Trophoblast cell (in vitro differentiated cells and primary cell): ENCODE data around the gene TMEM132E.

ENCODE experiments used
- DNase-seq, 2 donors: peaks; one replicate each; pipeline ENCODE4 v3.0.0-alpha.2; 2016
- H2AFZ ChIP-seq: 2 replicates; pipeline ENCODE4 v1.6.1; 2013; ENCODE audit warnings: low read length, moderate library complexity, mild to moderate bottlenecking; ENCODE audit not compliant: insufficient read depth, poor library complexity
- H2AK5ac ChIP-seq: 2 replicates; pipeline ENCODE4 v1.6.1; 2013; ENCODE audit warnings: mild to moderate bottlenecking, low read length
- H2BK120ac ChIP-seq: 2 replicates; pipeline ENCODE4 v1.6.1; 2013; ENCODE audit warnings: low read length, mild to moderate bottlenecking, moderate library complexity; ENCODE audit not compliant: insufficient read depth, poor library complexity
- H2BK12ac ChIP-seq: 2 replicates; pipeline ENCODE4 v1.6.1; 2013; ENCODE audit warnings: mild to moderate bottlenecking, low read length, moderate library complexity
- H2BK5ac ChIP-seq: 2 replicates; pipeline ENCODE4 v1.6.1; 2013; ENCODE audit warnings: low read length, low read depth, moderate library complexity, mild to moderate bottlenecking; ENCODE audit not compliant: poor library complexity
- H3K14ac ChIP-seq: 2 replicates; pipeline ENCODE4 v1.6.1; 2013; ENCODE audit warnings: mild to moderate bottlenecking, low read length
- H3K18ac ChIP-seq: 2 replicates; pipeline ENCODE4 v1.6.1; 2013; ENCODE audit warnings: mild to moderate bottlenecking, low read length
- H3K23ac ChIP-seq: 2 replicates; pipeline ENCODE4 v1.6.1; 2013; ENCODE audit warnings: low read length
- H3K27ac ChIP-seq: 2 replicates; pipeline ENCODE4 v1.5.1; 2013; ENCODE audit warnings: low read depth, mild to moderate bottlenecking, inconsistent platforms, low read length, moderate library complexity
- H3K27me3 ChIP-seq: 2 replicates; pipeline ENCODE4 v1.6.1; 2013; ENCODE audit warnings: inconsistent platforms, mild to moderate bottlenecking, low read length, moderate library complexity; ENCODE audit not compliant: insufficient read depth
- H3K36me3 ChIP-seq, 2 experiments: 1 replicate in 1 of 2; 2 replicates in 1 of 2; pipeline ENCODE4 v1.6.1; 2013; ENCODE audit warnings: low read length in 2 of 2, mild to moderate bottlenecking in 2 of 2, moderate library complexity in 1 of 2; ENCODE audit not compliant: insufficient read depth in 2 of 2, control insufficient read depth in 1 of 2
- H3K4ac ChIP-seq: 2 replicates; pipeline ENCODE4 v1.6.1; 2013; ENCODE audit warnings: low read depth, mild to moderate bottlenecking, low read length, moderate library complexity
- H3K4me1 ChIP-seq, 2 experiments: 1 replicate in 1 of 2; 2 replicates in 1 of 2; pipeline ENCODE4 v1.6.1; 2013; ENCODE audit warnings: low read length in 2 of 2, mild to moderate bottlenecking in 2 of 2, moderate library complexity in 1 of 2; ENCODE audit not compliant: insufficient read depth in 2 of 2, control insufficient read depth in 1 of 2
- H3K4me2 ChIP-seq: 2 replicates; pipeline ENCODE4 v1.6.1; 2013; ENCODE audit warnings: inconsistent platforms, mild to moderate bottlenecking, low read length, moderate library complexity
- H3K4me3 ChIP-seq: 2 replicates; pipeline ENCODE4 v1.5.1; 2013; ENCODE audit warnings: mild to moderate bottlenecking, low read depth, low read length, inconsistent platforms
- H3K79me1 ChIP-seq: one replicate; pipeline ENCODE4 v1.6.1; 2013; ENCODE audit warnings: low read length
- H3K79me2 ChIP-seq: 2 replicates; pipeline ENCODE4 v1.6.1; 2013; ENCODE audit warnings: low read length, mild to moderate bottlenecking; ENCODE audit not compliant: control insufficient read depth, insufficient read depth, poor library complexity
- H3K9ac ChIP-seq: 2 replicates; pipeline ENCODE4 v1.6.1; 2013; ENCODE audit warnings: mild to moderate bottlenecking, low read length
- H3K9me3 ChIP-seq: 2 replicates; pipeline ENCODE4 v1.6.1; 2013; ENCODE audit warnings: low read depth, mild to moderate bottlenecking, control low read depth, inconsistent platforms, low read length; ENCODE audit not compliant: insufficient read depth
- H4K12ac ChIP-seq: 2 replicates; pipeline ENCODE4 v1.6.1; 2013; ENCODE audit warnings: low read depth, mild to moderate bottlenecking, low read length, moderate library complexity
- H4K8ac ChIP-seq: 2 replicates; pipeline ENCODE4 v1.6.1; 2013; ENCODE audit warnings: low read depth, mild to moderate bottlenecking, low read length, moderate library complexity
- H4K91ac ChIP-seq: one replicate; pipeline ENCODE4 v1.6.1; 2013; ENCODE audit warnings: low read depth, mild to moderate bottlenecking, low read length, moderate library complexity
- WGBS: extraction: QIAGEN DNeasy Blood & Tissue Kit; methylation state at CpG from one replicate; pipeline ENCODE4 v1.1.7; 2013; ENCODE audit warnings: missing lambda C conversion rate; ENCODE audit not compliant: insufficient read length, insufficient coverage; ENCODE audit errors: extremely low coverage; 5-methylcytosine and 5-hydroxymethylcytosine counted together

The TMEM132E gene

DNA sequence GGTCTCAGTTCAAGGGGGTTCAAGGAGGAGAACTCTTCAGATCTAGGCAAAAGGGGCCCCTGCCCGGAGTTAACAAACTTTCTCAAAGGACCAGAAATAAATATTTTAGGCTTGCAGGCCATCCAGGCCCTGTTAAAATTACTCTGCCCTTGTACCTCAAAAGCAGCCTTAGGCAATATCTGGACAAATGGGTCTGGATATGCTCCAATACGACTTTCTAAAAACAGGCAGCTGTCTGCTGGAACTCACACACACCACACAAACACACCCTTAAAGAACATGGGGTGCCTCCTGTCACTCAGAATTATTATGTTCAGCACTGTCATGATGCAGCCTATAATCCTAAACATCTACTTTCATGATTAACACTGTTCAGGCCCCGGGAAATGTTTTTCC, 75.5 kb downstream of the TMEM132E start:
- Histone ChIP-seq H3K79me2 (no peaks in the 10 kb centered on the region), H3K9me3 (peaks cover 1% of the 10 kb centered on the region), H3K27me3 (no peaks in the 10 kb centered on the region)

DNA sequence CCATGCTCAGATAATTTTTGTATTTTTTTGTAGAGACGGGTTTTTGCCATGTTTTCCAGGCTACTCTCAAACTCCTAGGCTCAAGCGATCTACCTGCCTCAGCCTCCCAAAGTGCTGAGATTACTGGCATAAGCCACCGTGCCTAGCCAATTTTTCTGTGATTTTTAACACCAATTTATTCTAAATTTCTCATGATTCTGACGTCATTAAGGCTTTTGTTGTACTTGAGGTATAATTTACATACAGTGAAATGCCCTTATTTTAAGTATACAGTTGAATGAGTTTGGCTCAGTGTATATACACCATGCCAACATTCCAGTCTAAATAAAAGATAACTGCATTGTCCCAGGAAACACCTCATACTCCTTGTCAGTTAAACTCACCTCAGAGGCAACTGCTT, 77.4 kb downstream of the TMEM132E start:
- H3K27me3 ChIP-seq: no peaks in the 10 kb centered on the region
- H3K4me3 ChIP-seq: no peak overlapping the region
- no peak overlapping the region for H3K27ac ChIP-seq
- no peak overlapping the region for H4K8ac ChIP-seq
- H4K12ac ChIP-seq: no peak overlapping the region
- H2BK120ac ChIP-seq: no peak overlapping the region
- no peaks in the 10 kb centered on the region for H3K9me3 ChIP-seq
- DNase-seq: no peak
- H2BK12ac ChIP-seq: no peak overlapping the region
- no peak overlapping the region for H3K4me2 ChIP-seq
- H3K4me1 ChIP-seq: peaks cover 22 to 25% of the 10 kb centered on the region in 2 experiments
- WGBS: no CpG with 5 or more reads among the region's 4 CpGs
- H3K79me1 ChIP-seq: peaks cover 11% of the 10 kb centered on the region
- H3K14ac ChIP-seq: no peak overlapping the region
- peak overlapping the region; percentile 26 for H4K91ac ChIP-seq
- no peak overlapping the region for H3K9ac ChIP-seq
- no peak overlapping the region for H2AFZ ChIP-seq
- H3K23ac ChIP-seq: no peak overlapping the region
- no peaks in the 10 kb centered on the region for H3K79me2 ChIP-seq
- H3K4ac ChIP-seq: no peak overlapping the region
- no peak overlapping the region for H2AK5ac ChIP-seq
- no peak overlapping the region for H3K18ac ChIP-seq
- no peaks in the 10 kb centered on the region for H3K36me3 ChIP-seq
- H2BK5ac ChIP-seq: no peak overlapping the region

More for the DNA sequence above, 75.5 kb downstream of the TMEM132E start:
- Histone ChIP-seq H3K36me3 (no peaks in the 10 kb centered on the region), H2BK5ac (peak overlapping the region; percentile 24), H3K4ac (no peak overlapping the region), H3K79me1 (peaks cover 11% of the 10 kb centered on the region), H2AFZ (no peak overlapping the region), H4K12ac (no peak overlapping the region), H3K4me1 (peaks cover 25 to 30% of the 10 kb centered on the region in 2 experiments), H3K4me2 (peak overlapping the region; percentile 41), H3K18ac (no peak overlapping the region), H3K4me3 (no peak overlapping the region), H2BK120ac (peak overlapping the region; percentile 52), H2AK5ac (no peak overlapping the region), H4K8ac (no peak overlapping the region), H2BK12ac (no peak overlapping the region), H3K23ac (no peak overlapping the region), H3K9ac (no peak overlapping the region), H4K91ac (peak overlapping the region; percentile 80), H3K27ac (peak overlapping the region; percentile 86), H3K14ac (no peak overlapping the region)
- WGBS: no CpG with 5 or more reads among the region's 3 CpGs
- DNase-seq: no peak

DNA sequence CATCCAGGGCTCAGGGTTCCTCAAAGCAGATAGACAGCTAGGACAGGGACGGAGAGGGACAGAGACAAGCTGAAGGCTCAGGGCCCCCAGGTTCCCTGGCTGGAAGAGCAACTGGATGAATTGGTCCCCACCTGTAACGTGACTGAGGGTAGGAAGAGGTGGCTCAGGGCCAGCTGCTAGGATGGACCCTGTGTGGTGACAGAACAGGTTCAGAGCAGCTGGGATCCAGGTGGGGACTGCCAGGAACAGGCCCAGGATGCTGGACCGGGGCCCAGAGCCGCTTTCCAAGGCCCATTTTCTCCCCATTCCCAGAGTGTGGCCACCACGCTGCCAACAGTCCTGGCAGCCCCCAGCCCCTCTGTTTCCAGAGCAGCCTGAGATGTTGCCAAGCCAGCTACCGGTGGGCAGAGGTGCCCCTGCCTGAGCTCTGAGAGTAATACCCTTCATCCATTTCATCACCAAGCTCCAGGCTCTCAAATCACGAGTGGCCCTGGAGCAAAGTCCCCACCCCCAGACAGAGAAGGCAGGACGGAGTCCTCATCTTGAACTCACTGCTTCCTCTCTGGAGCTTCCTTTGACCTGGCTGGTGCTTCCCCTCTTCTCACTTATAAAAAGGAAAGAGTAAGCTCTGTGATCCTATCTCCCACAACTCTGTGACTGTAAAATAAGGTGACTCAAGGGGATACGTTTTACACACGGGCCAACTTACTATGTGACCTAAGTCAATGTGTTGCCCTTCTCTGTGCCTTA, 79.6 kb downstream of the TMEM132E start:
- Histone ChIP-seq H2BK5ac (no peak overlapping the region), H4K8ac (no peak overlapping the region), H3K18ac (no peak overlapping the region), H2BK120ac (no peak overlapping the region), H2BK12ac (no peak overlapping the region), H3K36me3 (no peaks in the 10 kb centered on the region), H3K14ac (no peak overlapping the region), H3K27me3 (no peaks in the 10 kb centered on the region), H3K4me1 (peaks cover 10 to 13% of the 10 kb centered on the region in 2 experiments), H3K4me2 (no peak overlapping the region), H3K79me2 (no peaks in the 10 kb centered on the region), H3K9me3 (no peaks in the 10 kb centered on the region), H3K79me1 (peaks cover 10% of the 10 kb centered on the region), H3K9ac (no peak overlapping the region), H4K91ac (no peak overlapping the region), H3K4ac (no peak overlapping the region), H4K12ac (no peak overlapping the region), H2AFZ (no peak overlapping the region), H3K23ac (no peak overlapping the region), H3K27ac (no peak overlapping the region), H2AK5ac (peak overlapping the region; percentile 32), H3K4me3 (no peak overlapping the region)
- no CpG with 5 or more reads among the region's 10 CpGs for WGBS
- DNase-seq: no peak

DNA sequence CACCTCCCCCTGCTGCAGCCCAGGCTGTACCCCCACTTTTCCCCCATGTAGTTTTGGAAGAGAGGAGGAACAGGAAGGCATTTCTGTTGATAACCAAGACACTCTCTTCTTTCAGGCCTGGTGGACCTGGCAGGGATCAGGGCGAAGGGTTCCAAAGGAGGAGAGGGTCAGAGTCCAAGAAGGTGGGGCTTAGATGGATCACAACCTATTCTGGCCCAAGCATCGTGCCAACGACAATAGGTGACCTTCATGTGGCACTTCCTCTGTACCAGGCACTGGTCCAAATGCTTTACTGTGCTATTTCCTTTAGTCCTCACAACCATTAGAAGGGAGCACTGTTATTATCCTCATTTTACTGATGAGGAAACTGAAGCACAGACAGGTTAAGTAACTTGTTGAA, 84.3 kb downstream of the TMEM132E start:
- no peak overlapping the region for H3K23ac ChIP-seq
- WGBS: no CpG with 5 or more reads among the region's 3 CpGs

More for the DNA sequence above, 84.3 kb downstream of the TMEM132E start:
- no peaks in the 10 kb centered on the region for H3K79me1 ChIP-seq
- H2AFZ ChIP-seq: no peak overlapping the region
- H2BK5ac ChIP-seq: no peak overlapping the region
- no peaks in the 10 kb centered on the region for H3K36me3 ChIP-seq
- H3K4me1 ChIP-seq: peaks cover 7% of the 10 kb centered on the region in 2 experiments
- no peak overlapping the region for H2AK5ac ChIP-seq
- H3K79me2 ChIP-seq: no peaks in the 10 kb centered on the region
- H3K4me3 ChIP-seq: no peak overlapping the region
- H4K12ac ChIP-seq: no peak overlapping the region
- peaks cover 2% of the 10 kb centered on the region for H3K9me3 ChIP-seq
- no peak overlapping the region for H3K18ac ChIP-seq
- no peak overlapping the region for H3K27ac ChIP-seq
- H2BK120ac ChIP-seq: no peak overlapping the region
- no peak overlapping the region for H4K91ac ChIP-seq
- DNase-seq: no peak
- no peak overlapping the region for H3K4me2 ChIP-seq
- H3K9ac ChIP-seq: no peak overlapping the region
- H3K14ac ChIP-seq: no peak overlapping the region
- no peak overlapping the region for H3K4ac ChIP-seq
- no peak overlapping the region for H2BK12ac ChIP-seq
- H3K27me3 ChIP-seq: no peaks in the 10 kb centered on the region
- no peak overlapping the region for H4K8ac ChIP-seq
